HUES48 (cell line): Measurements from ENCODE around the gene TTLL4.

Experiments
- H3K27ac ChIP-seq: one replicate; pipeline ENCODE4 v1.7.0; 2013; ENCODE audit warnings: low read depth, low read length, inconsistent platforms
- H3K27me3 ChIP-seq: 2 replicates; pipeline ENCODE4 v1.6.1; 2013; ENCODE audit warnings: mild to moderate bottlenecking, low read length; ENCODE audit not compliant: control insufficient read depth, insufficient read depth
- H3K36me3 ChIP-seq: 2 replicates; pipeline ENCODE4 v1.6.1; 2013; ENCODE audit warnings: low read length; ENCODE audit not compliant: control insufficient read depth, insufficient read depth
- H3K4me1 ChIP-seq: 2 replicates; pipeline ENCODE4 v1.6.1; 2013; ENCODE audit warnings: mild to moderate bottlenecking, low read length; ENCODE audit not compliant: control insufficient read depth, insufficient read depth
- H3K4me3 ChIP-seq: 2 replicates; pipeline ENCODE4 v1.5.1; 2013; ENCODE audit warnings: mild to moderate bottlenecking, low read depth, low read length
- H3K9ac ChIP-seq: 2 replicates; pipeline ENCODE4 v1.6.1; 2013; ENCODE audit warnings: mild to moderate bottlenecking, low read depth, low read length, moderate library complexity
- H3K9me3 ChIP-seq: 2 replicates; pipeline ENCODE4 v1.6.1; 2013; ENCODE audit warnings: low read length; ENCODE audit not compliant: control insufficient read depth, insufficient read depth

TTLL4 gene, protein sequence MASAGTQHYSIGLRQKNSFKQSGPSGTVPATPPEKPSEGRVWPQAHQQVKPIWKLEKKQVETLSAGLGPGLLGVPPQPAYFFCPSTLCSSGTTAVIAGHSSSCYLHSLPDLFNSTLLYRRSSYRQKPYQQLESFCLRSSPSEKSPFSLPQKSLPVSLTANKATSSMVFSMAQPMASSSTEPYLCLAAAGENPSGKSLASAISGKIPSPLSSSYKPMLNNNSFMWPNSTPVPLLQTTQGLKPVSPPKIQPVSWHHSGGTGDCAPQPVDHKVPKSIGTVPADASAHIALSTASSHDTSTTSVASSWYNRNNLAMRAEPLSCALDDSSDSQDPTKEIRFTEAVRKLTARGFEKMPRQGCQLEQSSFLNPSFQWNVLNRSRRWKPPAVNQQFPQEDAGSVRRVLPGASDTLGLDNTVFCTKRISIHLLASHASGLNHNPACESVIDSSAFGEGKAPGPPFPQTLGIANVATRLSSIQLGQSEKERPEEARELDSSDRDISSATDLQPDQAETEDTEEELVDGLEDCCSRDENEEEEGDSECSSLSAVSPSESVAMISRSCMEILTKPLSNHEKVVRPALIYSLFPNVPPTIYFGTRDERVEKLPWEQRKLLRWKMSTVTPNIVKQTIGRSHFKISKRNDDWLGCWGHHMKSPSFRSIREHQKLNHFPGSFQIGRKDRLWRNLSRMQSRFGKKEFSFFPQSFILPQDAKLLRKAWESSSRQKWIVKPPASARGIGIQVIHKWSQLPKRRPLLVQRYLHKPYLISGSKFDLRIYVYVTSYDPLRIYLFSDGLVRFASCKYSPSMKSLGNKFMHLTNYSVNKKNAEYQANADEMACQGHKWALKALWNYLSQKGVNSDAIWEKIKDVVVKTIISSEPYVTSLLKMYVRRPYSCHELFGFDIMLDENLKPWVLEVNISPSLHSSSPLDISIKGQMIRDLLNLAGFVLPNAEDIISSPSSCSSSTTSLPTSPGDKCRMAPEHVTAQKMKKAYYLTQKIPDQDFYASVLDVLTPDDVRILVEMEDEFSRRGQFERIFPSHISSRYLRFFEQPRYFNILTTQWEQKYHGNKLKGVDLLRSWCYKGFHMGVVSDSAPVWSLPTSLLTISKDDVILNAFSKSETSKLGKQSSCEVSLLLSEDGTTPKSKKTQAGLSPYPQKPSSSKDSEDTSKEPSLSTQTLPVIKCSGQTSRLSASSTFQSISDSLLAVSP

DNA sequence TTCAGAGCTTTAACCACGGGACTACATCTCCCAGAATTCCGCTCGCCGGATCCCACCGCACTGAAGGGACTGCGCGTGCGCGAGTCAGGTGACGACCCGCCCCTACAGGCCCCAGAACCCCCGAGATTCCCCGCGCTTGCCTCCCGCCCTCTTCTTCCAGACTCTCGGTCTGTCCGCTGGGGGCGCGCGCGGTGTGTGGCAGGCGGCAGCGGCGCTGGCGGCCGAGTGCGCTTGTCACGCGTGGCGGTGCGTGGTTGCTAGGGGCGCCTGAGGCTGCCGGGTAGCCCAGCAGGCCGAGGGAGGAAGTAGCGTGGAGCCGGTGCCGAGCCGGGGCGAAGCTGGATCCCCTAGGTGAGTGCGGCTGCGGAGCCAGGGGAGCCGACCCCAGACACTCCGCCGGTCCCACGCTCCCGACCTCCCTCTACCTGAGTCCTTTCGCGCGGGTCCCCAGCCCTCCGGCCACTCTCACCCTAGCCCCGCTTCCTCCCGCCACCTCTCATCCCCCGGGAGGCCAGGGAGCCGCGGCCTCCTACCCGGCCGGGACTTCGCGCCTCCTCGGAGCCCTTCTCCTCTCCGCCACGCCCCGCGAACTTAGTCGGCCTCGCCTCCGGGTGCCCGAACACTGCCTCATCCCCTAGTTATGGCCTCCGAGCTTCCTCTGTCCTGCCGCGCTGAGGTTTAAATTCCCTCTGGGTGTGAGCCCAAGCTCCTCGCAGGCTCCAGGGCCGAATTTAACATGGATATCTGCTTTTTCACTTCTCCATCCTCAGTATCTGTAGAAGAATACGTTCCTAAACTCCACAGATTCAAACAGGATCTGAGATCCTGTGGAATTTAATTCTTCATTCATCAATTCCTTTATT lies at the start of gene TTLL4:
Gene TTLL4 (plus strand): TSS at position 149 of the 863 bp plus-strand sequence. CDS start 26,842 bp downstream, outside the sequence.
- no peaks in the 10 kb centered on the region for H3K9me3 ChIP-seq
- H3K4me3 ChIP-seq = peak within 1 kb of the TSS; percentile 92
- peaks cover 7% of the 10 kb centered on the region for H3K4me1 ChIP-seq
- H3K27me3 ChIP-seq = no peaks in the 10 kb centered on the region
- peaks cover 12% of the 10 kb centered on the region for H3K36me3 ChIP-seq
- peak within 1 kb of the TSS; percentile 75 for H3K9ac ChIP-seq
- peak within 1 kb of the TSS; percentile 70 for H3K27ac ChIP-seq

DNA sequence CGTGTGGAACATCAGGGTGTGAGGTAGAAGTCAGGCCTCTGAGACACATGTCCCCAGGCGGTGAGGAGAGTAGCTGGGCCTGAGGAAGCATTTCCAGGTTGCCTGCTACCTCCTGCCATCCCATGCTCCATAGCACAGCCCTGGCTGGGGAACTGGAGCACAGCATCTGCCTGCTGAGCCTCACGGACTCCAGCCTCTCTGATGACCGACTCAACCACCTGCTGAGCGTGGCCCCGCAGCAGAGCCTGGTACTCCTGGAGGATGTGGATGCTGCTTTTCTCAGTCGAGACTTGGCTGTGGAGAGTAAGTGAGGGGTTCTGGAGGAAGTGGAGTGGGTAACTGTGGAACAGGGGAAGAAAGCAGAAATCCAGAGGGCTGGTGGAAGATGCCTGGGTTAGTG lies 48.3 kb upstream of the TTLL4 start:
- no peaks in the 10 kb centered on the region for H3K27me3 ChIP-seq
- no peak overlapping the region for H3K9ac ChIP-seq
- H3K36me3 ChIP-seq = peaks cover 61% of the 10 kb centered on the region
- no peak overlapping the region for H3K4me3 ChIP-seq
- H3K27ac ChIP-seq = no peak overlapping the region
- no peaks in the 10 kb centered on the region for H3K9me3 ChIP-seq
- H3K4me1 ChIP-seq = no peaks in the 10 kb centered on the region

DNA sequence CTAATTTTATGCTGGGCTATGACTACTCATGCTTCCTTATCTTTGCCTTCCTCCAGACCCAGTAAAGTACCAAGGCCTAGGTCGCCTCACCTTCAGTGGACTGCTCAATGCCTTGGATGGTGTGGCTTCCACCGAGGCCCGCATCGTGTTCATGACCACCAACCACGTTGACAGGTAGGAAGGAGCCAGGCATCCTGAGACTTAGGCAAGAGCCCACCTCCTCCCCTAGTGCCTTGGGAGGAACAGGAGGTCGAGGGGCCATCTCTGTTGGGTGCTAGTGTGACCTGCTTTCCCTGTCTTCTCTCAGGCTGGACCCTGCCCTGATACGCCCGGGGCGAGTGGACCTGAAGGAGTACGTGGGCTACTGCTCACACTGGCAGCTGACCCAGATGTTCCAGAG lies 47.8 kb upstream of the TTLL4 start:
- no peak overlapping the region for H3K27ac ChIP-seq
- no peaks in the 10 kb centered on the region for H3K27me3 ChIP-seq
- no peak overlapping the region for H3K9ac ChIP-seq
- no peaks in the 10 kb centered on the region for H3K9me3 ChIP-seq
- no peak overlapping the region for H3K4me3 ChIP-seq
- H3K36me3 ChIP-seq = peaks cover 61% of the 10 kb centered on the region
- H3K4me1 ChIP-seq = no peaks in the 10 kb centered on the region

DNA sequence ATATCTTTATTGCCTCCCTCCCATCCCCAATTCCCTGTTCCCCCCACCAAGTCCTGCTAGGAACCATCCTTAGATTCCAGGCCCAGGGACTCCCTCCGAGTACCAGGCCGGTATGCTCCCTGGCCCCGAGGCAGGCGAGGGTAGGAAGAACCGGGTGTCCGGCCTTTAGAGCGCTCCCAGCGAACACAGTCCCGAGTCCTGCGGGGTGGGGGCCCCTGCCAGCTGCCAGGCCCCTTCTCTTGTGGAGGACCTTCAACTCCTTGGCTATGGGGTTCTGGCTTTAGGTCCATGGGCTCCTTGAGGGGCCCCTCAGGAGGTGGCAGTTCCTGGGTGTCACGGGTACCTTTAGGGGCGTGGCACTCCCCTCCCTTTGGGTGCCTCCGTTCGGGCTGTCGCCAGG lies 46.7 kb upstream of the TTLL4 start:
- Histone ChIP-seq H3K9ac (no peak overlapping the region), H3K9me3 (no peaks in the 10 kb centered on the region), H3K36me3 (peaks cover 69% of the 10 kb centered on the region)

DNA sequence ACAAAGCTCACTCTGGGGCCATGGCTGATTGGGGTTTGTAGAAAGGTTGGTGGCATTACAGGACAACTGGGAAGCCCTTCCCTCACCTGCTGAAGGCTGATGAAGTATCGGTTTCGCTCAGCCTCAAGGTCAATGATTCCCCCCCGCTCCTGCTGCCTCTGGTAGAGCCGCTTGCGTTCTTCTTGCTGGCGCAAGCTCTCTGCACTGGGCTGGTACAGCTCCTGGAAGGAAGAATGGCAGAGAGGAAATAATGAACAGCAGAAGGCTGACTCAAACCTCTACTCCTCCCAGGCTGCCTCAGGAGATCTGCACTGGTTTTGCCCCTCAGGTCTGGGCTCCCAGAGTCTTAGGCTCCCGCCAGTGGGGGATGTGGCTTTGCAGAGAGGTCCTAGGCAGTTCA lies 46.0 kb upstream of the TTLL4 start:
- no peak overlapping the region for H3K9ac ChIP-seq
- H3K4me1 ChIP-seq = no peaks in the 10 kb centered on the region
- H3K27me3 ChIP-seq = no peaks in the 10 kb centered on the region
- H3K27ac ChIP-seq = no peak overlapping the region
- H3K4me3 ChIP-seq = no peak overlapping the region
- peaks cover 73% of the 10 kb centered on the region for H3K36me3 ChIP-seq
- H3K9me3 ChIP-seq = no peaks in the 10 kb centered on the region

More for the DNA sequence above, 46.7 kb upstream of the TTLL4 start:
- Histone ChIP-seq H3K4me3 (no peak overlapping the region), H3K27ac (no peak overlapping the region), H3K4me1 (no peaks in the 10 kb centered on the region), H3K27me3 (no peaks in the 10 kb centered on the region)

DNA sequence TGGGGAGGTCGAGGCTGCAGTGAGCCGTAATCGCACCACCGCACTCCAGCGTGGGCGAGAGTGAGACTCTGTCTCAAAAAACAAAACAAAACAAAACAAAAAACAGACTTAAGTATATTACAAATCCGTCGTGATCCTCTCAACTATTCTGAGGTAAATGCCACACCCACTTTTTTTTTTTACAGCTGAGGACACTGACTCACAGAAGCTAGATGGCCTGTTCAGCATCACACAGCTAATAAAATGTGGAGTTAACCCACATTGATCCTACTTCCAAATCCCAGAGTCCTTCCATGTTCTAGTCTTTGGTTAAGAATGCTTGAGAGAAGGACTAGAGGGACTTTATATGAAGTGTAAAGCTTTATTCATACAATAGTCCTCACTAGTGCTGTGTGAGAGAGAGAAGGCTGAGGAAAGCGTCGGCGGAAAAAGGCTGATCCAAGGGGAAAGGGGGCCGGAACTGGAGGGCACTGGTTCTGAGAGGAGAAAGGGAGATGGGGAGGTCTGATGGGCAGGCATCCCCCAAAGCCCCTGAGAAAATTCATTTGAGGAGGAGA lies 39.5 kb upstream of the TTLL4 start:
- Histone ChIP-seq H3K9me3 (no peaks in the 10 kb centered on the region), H3K9ac (peak overlapping the region; percentile 87), H3K27me3 (no peaks in the 10 kb centered on the region), H3K36me3 (peaks cover 45% of the 10 kb centered on the region), H3K27ac (peak overlapping the region; percentile 85), H3K4me1 (no peaks in the 10 kb centered on the region), H3K4me3 (peak overlapping the region; percentile 87)

DNA sequence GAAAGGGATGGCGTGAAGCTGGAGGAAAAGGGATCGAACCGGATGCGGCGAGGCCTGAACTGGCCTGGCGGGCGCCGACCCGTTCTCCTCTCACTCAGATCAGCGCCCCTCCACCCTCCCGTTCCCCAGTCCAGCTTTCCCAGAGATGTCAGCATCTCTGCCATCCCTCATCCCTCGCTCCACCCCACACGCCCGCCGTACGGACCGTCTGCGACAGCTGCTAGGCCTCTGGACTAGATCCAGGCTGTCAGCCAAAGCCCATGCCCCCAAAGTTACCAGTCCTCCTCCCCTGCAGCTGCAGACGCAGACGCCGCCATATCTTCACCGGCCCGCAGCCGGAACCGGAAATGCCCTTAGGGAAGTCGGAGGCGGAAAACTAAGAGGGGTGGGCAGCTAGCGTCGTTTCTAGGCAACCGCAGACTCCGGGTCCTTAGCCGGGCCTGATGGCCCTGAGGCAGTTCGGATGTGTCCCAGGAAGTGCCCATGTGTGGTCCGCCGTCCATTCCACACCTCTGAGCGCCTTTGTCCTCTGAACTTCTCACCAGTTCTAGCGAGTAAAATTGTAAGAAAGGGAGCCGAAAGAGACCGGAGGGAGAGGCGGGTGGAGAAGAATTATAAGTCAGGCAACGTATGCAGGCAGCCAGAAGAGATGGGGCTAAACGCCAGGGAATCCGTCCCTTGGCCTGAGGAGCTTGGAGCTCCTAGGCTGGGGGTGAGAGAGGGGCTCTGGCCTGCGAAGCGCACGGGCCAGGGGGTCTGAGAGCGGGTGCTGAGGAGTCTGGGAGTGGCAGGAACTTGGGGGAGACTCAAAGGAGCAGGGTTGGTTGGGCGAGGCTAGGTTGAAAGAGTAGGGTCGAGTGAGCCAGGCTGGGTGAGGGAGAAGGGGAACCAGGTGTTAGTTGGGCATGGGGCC lies 38.7 kb upstream of the TTLL4 start, which contains the start of the genes RNF25 and STK36:
Gene RNF25 (minus strand): TSS at position 349 of the 913 bp plus-strand sequence. CDS start 32 bp downstream, at position 317.
Gene STK36 (plus strand): TSS at position 433 of the 913 bp plus-strand sequence. CDS start 744 bp downstream, outside the sequence.
- Histone ChIP-seq H3K36me3 (peaks cover 41% of the 10 kb centered on the region), H3K4me1 (no peaks in the 10 kb centered on the region), H3K27me3 (no peaks in the 10 kb centered on the region), H3K9me3 (no peaks in the 10 kb centered on the region), H3K9ac (peak within 1 kb of the TSS; percentile 87), H3K4me3 (peak within 1 kb of the TSS; percentile 87), H3K27ac (peak within 1 kb of the TSS; percentile 85)

DNA sequence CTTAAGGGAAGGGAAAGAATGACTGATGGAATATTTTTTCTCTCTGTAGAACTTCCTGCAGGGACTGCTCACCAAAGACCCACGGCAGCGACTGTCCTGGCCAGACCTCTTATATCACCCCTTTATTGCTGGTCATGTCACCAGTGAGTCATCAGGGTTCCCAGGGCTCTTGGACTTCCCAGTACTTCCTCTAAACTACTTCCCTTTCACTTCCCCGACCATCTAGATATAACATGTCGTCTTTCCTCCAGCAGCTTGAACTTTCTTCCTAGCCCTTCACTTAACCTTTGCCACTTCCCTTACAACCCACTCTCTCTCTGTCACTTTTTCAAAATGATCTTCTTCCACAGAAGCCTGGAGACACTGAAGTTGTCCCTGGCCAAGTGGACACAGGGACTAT lies 31.5 kb upstream of the TTLL4 start:
- no peaks in the 10 kb centered on the region for H3K4me1 ChIP-seq
- H3K27me3 ChIP-seq = no peaks in the 10 kb centered on the region
- no peaks in the 10 kb centered on the region for H3K9me3 ChIP-seq
- no peak overlapping the region for H3K9ac ChIP-seq
- peaks cover 66% of the 10 kb centered on the region for H3K36me3 ChIP-seq
- no peak overlapping the region for H3K27ac ChIP-seq
- H3K4me3 ChIP-seq = no peak overlapping the region

DNA sequence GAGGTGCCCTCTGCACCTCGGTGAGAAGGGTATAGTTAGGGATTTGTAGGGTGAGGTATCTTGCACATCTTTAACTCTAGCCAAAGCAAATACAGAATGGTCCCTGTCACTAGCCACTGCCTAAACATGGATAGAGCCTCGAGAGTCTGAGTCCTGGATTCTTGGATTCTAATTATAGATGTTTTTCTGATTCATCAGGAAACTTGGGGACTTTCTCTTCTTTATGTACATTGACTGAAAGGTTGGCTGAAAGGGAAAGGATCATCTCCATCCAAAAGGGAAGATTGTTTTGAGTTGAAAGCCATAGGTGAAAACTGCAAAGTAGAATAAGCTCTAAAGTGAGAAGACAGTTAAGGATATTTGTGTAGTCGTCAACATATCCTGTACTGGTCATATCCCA lies 30.6 kb upstream of the TTLL4 start:
- H3K4me3 ChIP-seq = no peak overlapping the region

More for the DNA sequence above, 30.6 kb upstream of the TTLL4 start:
- Histone ChIP-seq H3K36me3 (peaks cover 66% of the 10 kb centered on the region), H3K4me1 (no peaks in the 10 kb centered on the region), H3K9ac (no peak overlapping the region), H3K27ac (no peak overlapping the region), H3K9me3 (no peaks in the 10 kb centered on the region), H3K27me3 (no peaks in the 10 kb centered on the region)
